ENCODE measurements around the gene CNOT11.
A peak's percentile ranks its signal among the peaks of the same experiment; 100 is the strongest.
"Not testable (repeated sequence)": the region's sequence is repeated elsewhere in the genome, so short reads cannot be mapped to it uniquely, and the experiment has no call there.

CNOT11 gene

DNA sequence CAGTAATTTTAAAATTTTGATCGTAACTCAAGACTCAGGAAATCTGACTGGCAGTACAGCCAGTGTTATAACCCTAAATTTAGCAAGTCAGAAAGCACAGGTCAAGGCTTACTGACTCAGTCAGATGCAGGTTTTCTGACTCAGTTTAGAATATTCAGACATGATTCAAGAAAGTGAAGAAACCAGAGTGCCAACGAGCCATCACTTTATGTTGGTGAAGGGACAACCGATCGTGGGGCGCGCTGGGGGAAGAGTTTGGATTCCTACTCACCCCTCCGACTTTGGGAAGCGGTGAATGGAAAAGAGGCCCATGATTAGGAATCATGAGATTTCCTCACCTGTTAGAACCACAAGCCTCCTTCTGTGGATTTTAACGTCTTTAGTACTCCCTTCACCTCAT lies 54.8 kb downstream of the CNOT11 start:
- TF ChIP-seq, protein P1, sequence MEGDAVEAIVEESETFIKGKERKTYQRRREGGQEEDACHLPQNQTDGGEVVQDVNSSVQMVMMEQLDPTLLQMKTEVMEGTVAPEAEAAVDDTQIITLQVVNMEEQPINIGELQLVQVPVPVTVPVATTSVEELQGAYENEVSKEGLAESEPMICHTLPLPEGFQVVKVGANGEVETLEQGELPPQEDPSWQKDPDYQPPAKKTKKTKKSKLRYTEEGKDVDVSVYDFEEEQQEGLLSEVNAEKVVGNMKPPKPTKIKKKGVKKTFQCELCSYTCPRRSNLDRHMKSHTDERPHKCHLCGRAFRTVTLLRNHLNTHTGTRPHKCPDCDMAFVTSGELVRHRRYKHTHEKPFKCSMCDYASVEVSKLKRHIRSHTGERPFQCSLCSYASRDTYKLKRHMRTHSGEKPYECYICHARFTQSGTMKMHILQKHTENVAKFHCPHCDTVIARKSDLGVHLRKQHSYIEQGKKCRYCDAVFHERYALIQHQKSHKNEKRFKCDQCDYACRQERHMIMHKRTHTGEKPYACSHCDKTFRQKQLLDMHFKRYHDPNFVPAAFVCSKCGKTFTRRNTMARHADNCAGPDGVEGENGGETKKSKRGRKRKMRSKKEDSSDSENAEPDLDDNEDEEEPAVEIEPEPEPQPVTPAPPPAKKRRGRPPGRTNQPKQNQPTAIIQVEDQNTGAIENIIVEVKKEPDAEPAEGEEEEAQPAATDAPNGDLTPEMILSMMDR (IDR thresholded peaks at IDR 0.05) = no peak
- TF ChIP-seq ZFX (IDR thresholded peaks at IDR 0.05; ENCODE audit: borderline replicate concordance) = no peak
- H3K27ac ChIP-seq = no peak overlapping the region

DNA sequence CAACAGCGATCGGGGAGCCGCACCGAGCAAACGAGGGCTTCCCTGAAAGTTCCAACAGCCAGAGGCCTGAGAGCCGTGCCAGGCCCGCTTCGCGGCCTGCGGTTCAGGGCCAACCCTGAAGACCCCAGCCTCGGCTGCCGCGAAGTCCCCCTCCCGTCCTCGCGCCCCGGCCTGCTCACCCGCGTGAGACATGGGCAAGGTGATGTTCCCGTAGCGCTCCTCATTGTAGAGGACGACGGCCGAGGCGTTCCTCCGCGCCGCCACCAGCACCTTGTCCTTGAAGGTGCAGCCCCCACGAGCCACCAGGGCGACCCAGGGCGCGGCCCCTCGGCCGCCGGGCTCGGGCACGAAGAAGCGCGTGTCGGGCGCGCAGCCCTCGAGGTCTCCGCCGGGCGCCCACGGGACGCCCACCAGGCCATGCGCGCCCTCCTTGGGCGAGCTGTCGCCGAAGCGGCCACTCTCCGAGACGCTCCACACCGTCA lies 55.3 kb downstream of the CNOT11 start:
- peak overlapping the region; percentile 52 for H3K27ac ChIP-seq
- TF ChIP-seq ZFX (IDR thresholded peaks at IDR 0.05; ENCODE audit: borderline replicate concordance) = no peak
- TF ChIP-seq, protein P1 (IDR thresholded peaks at IDR 0.05) = no peak

DNA sequence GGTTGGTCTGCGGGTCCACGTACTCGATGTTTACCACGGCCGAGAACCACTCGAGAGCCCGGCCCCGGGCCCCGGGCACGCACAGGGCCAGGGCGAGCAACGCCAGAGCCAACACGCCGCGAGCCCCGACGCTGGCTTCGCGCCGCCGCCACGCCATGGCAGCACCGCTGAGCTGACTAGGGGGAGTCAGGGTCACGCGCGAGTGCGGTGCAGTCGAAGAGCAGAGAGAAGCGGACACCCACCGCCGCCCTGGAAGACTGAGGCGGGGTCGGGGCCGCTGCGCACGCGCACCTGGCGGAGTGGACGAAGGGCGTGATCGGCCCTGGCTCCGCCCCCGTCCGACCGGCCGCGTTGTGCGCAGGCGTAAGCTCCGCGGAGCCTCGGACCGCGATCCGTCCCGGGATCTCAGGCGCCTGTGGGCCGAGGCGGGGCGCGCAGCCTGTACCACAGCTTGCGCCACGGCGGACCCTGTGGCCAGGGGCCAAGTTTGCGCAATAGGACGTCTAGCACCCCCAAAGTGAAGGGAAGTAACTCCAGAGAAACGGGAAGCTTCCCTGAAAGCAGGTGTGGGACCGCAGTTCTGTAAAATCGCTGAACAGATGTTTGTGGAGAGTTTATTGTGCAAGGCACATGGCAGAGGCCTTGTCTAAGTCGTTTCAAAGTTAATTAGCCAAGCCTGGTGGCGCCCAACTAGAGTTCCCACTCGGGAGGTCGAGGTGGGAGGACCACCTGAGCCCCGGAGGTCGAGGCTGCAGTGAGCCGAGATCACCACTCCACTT lies 55.9 kb downstream of the CNOT11 start, which contains the start of gene RNF149:
Gene RNF149 (minus strand): TSS at position 270 of the 779 bp plus-strand sequence. CDS start 113 bp downstream, at position 157.
- peak within 1 kb of the TSS; percentile 52 for H3K27ac ChIP-seq
- TF ChIP-seq ZFX (IDR thresholded peaks at IDR 0.05; ENCODE audit: borderline replicate concordance) = no peak
- TF ChIP-seq, protein P1 (IDR thresholded peaks at IDR 0.05) = no peak

DNA sequence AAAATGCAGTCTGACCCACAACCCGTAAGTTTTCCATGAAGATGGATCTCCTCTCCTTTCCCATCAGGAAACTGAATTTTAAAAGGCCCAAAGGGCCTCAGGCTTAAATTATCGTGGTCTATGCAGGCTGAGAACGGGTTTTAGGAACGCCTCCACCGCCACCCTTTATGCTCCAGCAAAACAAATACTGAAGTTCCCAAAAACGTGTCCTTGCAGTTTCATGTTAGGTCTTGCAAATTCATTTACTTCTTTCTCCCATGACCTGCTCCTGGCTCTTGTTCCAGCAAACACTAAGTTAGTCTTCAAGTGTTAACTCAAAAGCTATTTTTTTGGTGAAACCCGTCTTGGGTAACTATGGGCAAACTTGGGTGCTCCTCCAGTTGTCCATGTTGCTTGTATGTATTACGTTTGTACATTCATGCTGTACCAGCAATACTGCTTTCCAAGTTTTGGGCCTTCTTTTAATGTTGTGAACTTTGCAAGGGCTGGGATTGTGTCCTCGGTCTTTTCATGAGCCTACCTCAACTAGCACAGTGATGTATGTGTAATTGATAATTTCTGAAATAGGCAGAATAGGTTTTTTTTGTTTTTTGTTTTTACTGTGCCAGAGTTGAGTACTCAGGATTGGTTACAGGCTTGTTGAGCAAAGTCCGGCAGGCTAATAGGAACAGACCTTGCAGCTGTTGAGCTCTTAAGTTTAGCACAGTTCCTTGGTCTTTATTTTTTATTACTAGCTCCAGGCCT lies 57.6 kb downstream of the CNOT11 start:
- TF ChIP-seq, protein P1 (IDR thresholded peaks at IDR 0.05) = no peak
- no peak for TF ChIP-seq ZFX (IDR thresholded peaks at IDR 0.05; ENCODE audit: borderline replicate concordance)
- no peak overlapping the region for H3K27ac ChIP-seq

DNA sequence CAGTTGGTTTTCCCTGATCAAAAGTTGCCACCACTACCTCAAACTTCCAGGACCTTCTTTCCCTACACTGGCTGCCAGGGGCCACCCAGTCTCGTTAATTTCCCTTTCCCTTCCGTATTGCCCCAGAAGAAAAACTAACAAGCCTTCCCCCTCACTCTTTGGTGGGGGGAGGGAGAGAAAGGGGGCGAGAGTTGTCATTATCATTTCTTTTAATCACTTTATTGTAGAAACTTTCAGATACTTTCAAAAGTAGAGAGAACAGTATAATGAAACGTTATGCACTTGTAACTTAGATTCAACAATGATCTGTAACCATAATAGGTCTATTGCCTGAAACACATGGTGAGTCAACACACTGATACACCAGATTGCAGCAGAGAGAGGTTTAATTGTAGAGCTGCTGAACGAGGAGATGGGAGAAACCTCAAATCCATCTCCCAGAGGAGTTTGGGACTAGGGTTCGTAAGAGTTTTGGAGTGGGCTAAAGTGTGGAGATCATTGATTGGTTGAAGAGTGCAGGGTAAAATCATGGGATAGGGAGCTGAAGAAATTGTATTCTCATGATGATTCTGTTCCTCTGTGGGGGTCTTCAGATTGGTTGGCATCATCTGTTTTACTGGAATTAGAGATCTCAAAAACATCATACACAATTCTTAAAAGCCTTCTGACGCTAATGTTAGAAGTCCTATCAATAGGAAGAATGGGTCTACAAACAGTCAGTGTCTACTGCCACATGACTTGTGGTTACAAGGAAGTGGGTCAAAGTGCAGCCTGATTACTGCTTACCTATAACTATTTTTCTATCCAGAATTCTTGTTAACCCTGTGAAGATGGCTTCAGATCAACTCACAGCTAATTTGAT lies 58.4 kb downstream of the CNOT11 start:
- no peak for TF ChIP-seq ZFX (IDR thresholded peaks at IDR 0.05; ENCODE audit: borderline replicate concordance)
- TF ChIP-seq, protein P1 (IDR thresholded peaks at IDR 0.05) = no peak
- no peak overlapping the region for H3K27ac ChIP-seq

DNA sequence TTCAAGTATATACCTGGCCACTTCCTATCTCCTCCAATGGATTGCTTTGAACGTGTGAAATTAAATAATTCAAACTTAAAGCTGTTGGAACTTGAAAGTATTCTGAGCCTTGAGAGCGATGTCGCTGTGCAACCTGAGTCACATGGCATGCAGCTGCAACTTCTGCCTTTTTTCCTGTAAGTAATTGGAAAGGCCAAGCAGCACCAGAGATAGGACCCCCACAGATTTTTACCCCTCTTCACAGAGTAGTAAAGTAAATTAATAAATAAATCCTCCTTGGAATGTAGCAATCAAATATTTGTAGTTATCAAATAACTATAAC lies 59.0 kb downstream of the CNOT11 start:
- TF ChIP-seq ZFX (IDR thresholded peaks at IDR 0.05; ENCODE audit: borderline replicate concordance) = no peak
- TF ChIP-seq, protein P1 (IDR thresholded peaks at IDR 0.05) = no peak
- no peak overlapping the region for H3K27ac ChIP-seq

DNA sequence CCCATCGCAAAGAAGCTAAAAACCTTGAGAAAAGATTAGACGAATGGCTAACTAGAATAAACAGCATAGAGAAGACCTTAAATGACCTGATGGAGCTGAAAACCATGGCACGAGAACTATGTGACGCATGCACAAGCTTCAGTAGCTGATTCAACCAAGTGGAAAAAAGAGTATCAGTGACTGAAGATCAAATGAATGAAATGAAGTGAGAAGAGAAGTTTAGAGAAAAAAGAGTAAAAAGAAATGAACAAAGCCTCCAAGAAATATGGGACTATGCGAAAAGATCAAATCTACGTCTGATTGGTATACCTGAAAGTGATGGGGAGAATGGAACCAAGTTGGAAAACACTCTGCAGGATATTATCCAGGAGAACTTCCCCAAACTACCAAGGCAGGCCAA lies 63.9 kb downstream of the CNOT11 start:
- not testable (repeated sequence) for H3K27ac ChIP-seq

All from 22Rv1 (cell line).